K562 (cell line): Measurements from ENCODE around the gene HMCES. TPM values are rescaled to one million over a fixed set of nuclear protein-coding genes. Genes with fewer than 3 reads are reported as not detected.

Experiments used
- ADNP ChIP-seq: fragments of 200-800 bp; sonication (Bioruptor generic); IDR thresholded peaks from 2 replicates; pipeline ENCODE4 v1.6.1; 2016; ENCODE audit warnings: missing genetic modification characterization, missing compliant biosample characterization
- HDGF ChIP-seq: fragments of 450-650 bp; IDR thresholded peaks from 2 replicates; pipeline ENCODE4 v1.6.1; 2016
- KDM1A ChIP-seq, 2 experiments: fragments of 450-650 bp; IDR thresholded peaks; 2 replicates each; pipeline ENCODE4 v1.6.1; 2016; ENCODE audit warnings: mild to moderate bottlenecking in 2 of 2
- MTA3 ChIP-seq: fragments of 450-650 bp; formaldehyde crosslinking; IDR thresholded peaks from 2 replicates; pipeline ENCODE4 v1.6.1; 2017; ENCODE audit warnings: mild to moderate bottlenecking, borderline replicate concordance
- MYC ChIP-seq, 2 experiments: fragments of 250-450 bp in 1 of 2; sonication (Bioruptor Pico) in 1 of 2; IDR thresholded peaks; 2 replicates each; pipeline versions ENCODE4 v1.5.1 to v1.6.1; 2012 to 2021; ENCODE audit warnings: low read depth in 2 of 2, borderline replicate concordance in 1 of 2, improper control_type of control experiment in 1 of 2, low read length in 1 of 2, mild to moderate bottlenecking in 1 of 2, moderate library complexity in 1 of 2
- NBN ChIP-seq: fragments of 450-650 bp; IDR thresholded peaks from 2 replicates; pipeline ENCODE4 v1.6.1; 2016; ENCODE audit warnings: low read depth, mild to moderate bottlenecking
- POLR2H ChIP-seq: IDR thresholded peaks from 2 replicates; pipeline ENCODE4 v1.6.1; 2016; ENCODE audit warnings: missing genetic modification characterization, low read depth, mild to moderate bottlenecking, control low read depth, missing compliant biosample characterization, moderate library complexity
- RFX1 ChIP-seq: fragments of 450-650 bp; IDR thresholded peaks from 2 replicates; pipeline ENCODE4 v1.6.1; 2016; ENCODE audit warnings: mild to moderate bottlenecking, moderate library complexity
- RFX7 ChIP-seq: fragments of 250-450 bp; sonication (Bioruptor Pico); IDR thresholded peaks from 2 replicates; pipeline ENCODE4 v1.5.1; 2021; ENCODE audit warnings: mild to moderate bottlenecking
- SIN3A ChIP-seq, 2 experiments: fragments of 150-350 bp in 1 of 2; IDR thresholded peaks; 2 replicates each; pipeline ENCODE4 v1.6.1; 2011 to 2016; ENCODE audit warnings: borderline replicate concordance in 2 of 2, low read depth in 2 of 2, low read length in 2 of 2, mild to moderate bottlenecking in 2 of 2, moderate library complexity in 2 of 2; ENCODE audit not compliant: control insufficient read depth in 1 of 2
- TAF1 ChIP-seq: IDR thresholded peaks from 2 replicates; pipeline ENCODE4 v1.6.1; 2011; ENCODE audit warnings: mild to moderate bottlenecking, low read length, moderate library complexity; ENCODE audit not compliant: insufficient read depth, control insufficient read depth, severe bottlenecking; ENCODE audit errors: extremely low read depth
- ZNF217 ChIP-seq: sonication (generic); formaldehyde crosslinking; IDR thresholded peaks from 2 replicates; pipeline ENCODE4 v1.8.0; 2022; ENCODE audit warnings: mild to moderate bottlenecking, missing genetic modification reagents
- ZNF316 ChIP-seq: fragments of 450-650 bp; IDR thresholded peaks from 2 replicates; pipeline ENCODE4 v1.6.1; 2016
- polyA plus RNA-seq, 8 experiments: library from polyadenylated mRNA; depleted of rRNA in 4 of 8; stranded (reverse) in 5 of 8; unstranded in 3 of 8; fragments of >200 nt; fragmentation: Nextera tagmentation in 2 of 8; fragmentation: Illumina TruSeq in 1 of 8; extraction: Ambion mirVana in 2 of 8; extraction: Trizol in 1 of 8; gene quantifications; 2 replicates each; pipeline versions ENCODE4 v1.2.1 to v1.2.3, GENCODE V29; 2011 to 2014; ENCODE audit warnings: inconsistent platforms in 1 of 8, missing spikeins in 1 of 8
- total RNA-seq, 7 experiments: library from RNA; depleted of rRNA in 6 of 7; stranded (reverse); fragments of >200 nt in 6 of 7; fragmentation: Illumina TruSeq in 2 of 7; extraction: Trizol in 2 of 7; gene quantifications; 2 replicates each; pipeline versions ENCODE4 v1.2.1 to v1.2.3, GENCODE V29; 2011 to 2021; ENCODE audit warnings: low replicate concordance in 1 of 7
- TF ChIP-seq, protein P1 (sequence below), 2 experiments: fragments of 450-650 bp; conservative IDR thresholded peaks; 2 replicates each; pipeline ENCODE4 v1.6.1; 2017; ENCODE audit warnings: mild to moderate bottlenecking in 2 of 2, moderate library complexity in 2 of 2
- TF ChIP-seq, protein P2 (sequence below): fragments of 450-650 bp; IDR thresholded peaks from 2 replicates; pipeline ENCODE4 v1.6.1; 2016; ENCODE audit warnings: missing biosample characterization, missing genetic modification characterization
- TF ChIP-seq, protein P3 (sequence below): fragments of 250-450 bp; sonication (Bioruptor Pico); IDR thresholded peaks from 2 replicates; pipeline ENCODE4 v1.9.0; 2021; ENCODE audit warnings: mild to moderate bottlenecking, inconsistent platforms
- TF ChIP-seq, protein P4 (sequence below): sonication (generic); formaldehyde crosslinking; IDR thresholded peaks from 2 replicates; pipeline ENCODE4 v1.8.1; 2022; ENCODE audit warnings: missing genetic modification reagents

Gene HMCES
- total and polyA plus RNA-seq, 9 of the 15 experiments (the other 6 are each of a cell fraction or from before 2014, with no cell fraction given): 18.8 to 45.3 (median 24.8) TPM

DNA sequence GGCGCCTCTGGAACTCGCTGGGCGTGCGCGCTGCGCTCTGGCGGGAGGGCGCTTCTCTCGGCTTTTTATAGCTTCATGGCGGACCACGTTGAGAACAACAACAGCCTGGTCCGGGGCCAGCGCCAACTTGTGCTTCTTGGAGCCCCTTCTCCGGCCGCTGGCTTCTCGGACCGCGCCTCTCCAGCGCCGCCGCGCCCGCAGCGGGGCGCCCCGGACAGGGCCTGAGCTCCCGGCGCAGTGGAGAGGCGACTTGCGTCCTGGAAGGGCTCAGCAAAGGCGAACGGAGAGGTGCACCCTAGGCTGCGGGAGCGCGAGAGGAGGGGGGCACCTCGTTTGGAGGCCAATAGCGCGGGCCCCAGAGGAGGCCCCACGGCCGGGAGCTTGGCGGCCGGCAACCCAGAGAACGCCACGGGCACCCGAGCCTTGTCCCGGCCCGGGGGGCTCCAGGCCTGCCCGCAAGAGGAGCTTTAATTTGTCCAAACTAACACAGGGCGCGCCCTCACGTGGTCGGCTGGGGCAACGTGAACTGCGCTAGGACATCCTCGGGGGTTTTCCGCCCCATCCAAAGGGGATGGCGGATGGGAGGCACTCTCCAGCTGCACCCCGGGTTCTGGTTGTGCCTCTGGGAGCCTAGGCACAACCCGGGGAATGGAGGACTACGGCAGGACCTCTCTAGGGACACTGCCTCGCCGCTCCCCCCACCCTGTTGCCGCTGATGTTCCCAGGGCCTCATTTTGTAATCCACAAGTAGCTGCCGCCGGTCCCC is 37.8 kb downstream of the HMCES start (continued):
- TF ChIP-seq, protein P1, sequence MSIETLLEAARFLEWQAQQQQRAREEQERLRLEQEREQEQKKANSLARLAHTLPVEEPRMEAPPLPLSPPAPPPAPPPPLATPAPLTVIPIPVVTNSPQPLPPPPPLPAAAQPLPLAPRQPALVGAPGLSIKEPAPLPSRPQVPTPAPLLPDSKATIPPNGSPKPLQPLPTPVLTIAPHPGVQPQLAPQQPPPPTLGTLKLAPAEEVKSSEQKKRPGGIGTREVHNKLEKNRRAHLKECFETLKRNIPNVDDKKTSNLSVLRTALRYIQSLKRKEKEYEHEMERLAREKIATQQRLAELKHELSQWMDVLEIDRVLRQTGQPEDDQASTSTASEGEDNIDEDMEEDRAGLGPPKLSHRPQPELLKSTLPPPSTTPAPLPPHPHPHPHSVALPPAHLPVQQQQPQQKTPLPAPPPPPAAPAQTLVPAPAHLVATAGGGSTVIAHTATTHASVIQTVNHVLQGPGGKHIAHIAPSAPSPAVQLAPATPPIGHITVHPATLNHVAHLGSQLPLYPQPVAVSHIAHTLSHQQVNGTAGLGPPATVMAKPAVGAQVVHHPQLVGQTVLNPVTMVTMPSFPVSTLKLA (conservative IDR thresholded peaks at IDR 0.05): peak; percentile 81 to 93
- TF ChIP-seq NBN (no peak), POLR2H (tag) (peak; percentile 95), MTA3 (peak; percentile 98), ZNF316 (peak; percentile 65), HDGF (no peak), MYC (IDR thresholded peaks at IDR 0.05; ENCODE audit: low read depth, low read length) (peak; percentile 52), MYC (CRISPR knock-in tag; IDR thresholded peaks at IDR 0.05; ENCODE audit: borderline replicate concordance, low read depth) (0 out of 2 replicates have a peak, but pooled peaks have one; percentile 15), ZNF217 (no peak), ADNP (tag) (no peak), RFX7 (CRISPR knock-in tag) (no peak), TAF1 (peak; percentile 93), SIN3A (IDR thresholded peaks at IDR 0.05; ENCODE audit: borderline replicate concordance in 2 of 2, control insufficient read depth in 1 of 2, low read depth in 2 of 2, low read length in 2 of 2) (peak; percentile 65 to 70; a peak in 1 of 4 replicates), KDM1A (IDR thresholded peaks at IDR 0.05) (no peak), RFX1 (no peak)
- TF ChIP-seq, protein P2, sequence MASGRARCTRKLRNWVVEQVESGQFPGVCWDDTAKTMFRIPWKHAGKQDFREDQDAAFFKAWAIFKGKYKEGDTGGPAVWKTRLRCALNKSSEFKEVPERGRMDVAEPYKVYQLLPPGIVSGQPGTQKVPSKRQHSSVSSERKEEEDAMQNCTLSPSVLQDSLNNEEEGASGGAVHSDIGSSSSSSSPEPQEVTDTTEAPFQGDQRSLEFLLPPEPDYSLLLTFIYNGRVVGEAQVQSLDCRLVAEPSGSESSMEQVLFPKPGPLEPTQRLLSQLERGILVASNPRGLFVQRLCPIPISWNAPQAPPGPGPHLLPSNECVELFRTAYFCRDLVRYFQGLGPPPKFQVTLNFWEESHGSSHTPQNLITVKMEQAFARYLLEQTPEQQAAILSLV (tag): no peak
- TF ChIP-seq, protein P3, sequence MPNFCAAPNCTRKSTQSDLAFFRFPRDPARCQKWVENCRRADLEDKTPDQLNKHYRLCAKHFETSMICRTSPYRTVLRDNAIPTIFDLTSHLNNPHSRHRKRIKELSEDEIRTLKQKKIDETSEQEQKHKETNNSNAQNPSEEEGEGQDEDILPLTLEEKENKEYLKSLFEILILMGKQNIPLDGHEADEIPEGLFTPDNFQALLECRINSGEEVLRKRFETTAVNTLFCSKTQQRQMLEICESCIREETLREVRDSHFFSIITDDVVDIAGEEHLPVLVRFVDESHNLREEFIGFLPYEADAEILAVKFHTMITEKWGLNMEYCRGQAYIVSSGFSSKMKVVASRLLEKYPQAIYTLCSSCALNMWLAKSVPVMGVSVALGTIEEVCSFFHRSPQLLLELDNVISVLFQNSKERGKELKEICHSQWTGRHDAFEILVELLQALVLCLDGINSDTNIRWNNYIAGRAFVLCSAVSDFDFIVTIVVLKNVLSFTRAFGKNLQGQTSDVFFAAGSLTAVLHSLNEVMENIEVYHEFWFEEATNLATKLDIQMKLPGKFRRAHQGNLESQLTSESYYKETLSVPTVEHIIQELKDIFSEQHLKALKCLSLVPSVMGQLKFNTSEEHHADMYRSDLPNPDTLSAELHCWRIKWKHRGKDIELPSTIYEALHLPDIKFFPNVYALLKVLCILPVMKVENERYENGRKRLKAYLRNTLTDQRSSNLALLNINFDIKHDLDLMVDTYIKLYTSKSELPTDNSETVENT (CRISPR knock-in tag): peak; percentile 87; the same call in 1 of the 2 replicates
- TF ChIP-seq, protein P4, sequence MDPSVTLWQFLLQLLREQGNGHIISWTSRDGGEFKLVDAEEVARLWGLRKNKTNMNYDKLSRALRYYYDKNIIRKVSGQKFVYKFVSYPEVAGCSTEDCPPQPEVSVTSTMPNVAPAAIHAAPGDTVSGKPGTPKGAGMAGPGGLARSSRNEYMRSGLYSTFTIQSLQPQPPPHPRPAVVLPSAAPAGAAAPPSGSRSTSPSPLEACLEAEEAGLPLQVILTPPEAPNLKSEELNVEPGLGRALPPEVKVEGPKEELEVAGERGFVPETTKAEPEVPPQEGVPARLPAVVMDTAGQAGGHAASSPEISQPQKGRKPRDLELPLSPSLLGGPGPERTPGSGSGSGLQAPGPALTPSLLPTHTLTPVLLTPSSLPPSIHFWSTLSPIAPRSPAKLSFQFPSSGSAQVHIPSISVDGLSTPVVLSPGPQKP (CRISPR knock-in tag): no peak
